Measurements from ENCODE around the gene PTPN20.
"Not testable (repeated sequence)": the region's sequence is repeated elsewhere in the genome, so short reads cannot be mapped to it uniquely, and the experiment has no call there.

GRCh38 chr10:46875304-46875703 lies 35.9 kb upstream of the PTPN20 start:
- not testable (repeated sequence) for TF ChIP-seq CTCF, POLR2AphosphoS5 (IDR thresholded peaks at IDR 0.05)
